Activated CD4-positive, CD25-positive, alpha-beta regulatory T cell (primary cell): Measurements from ENCODE around the gene NCOA6.
"Not testable (repeated sequence)": the region's sequence is repeated elsewhere in the genome, so short reads cannot be mapped to it uniquely, and the experiment has no call there.

Experiments
- DNase-seq, 4 experiments: peaks; one replicate each; lab custom pipeline; 2025; lab: John Stamatoyannopoulos, UW

NCOA6 gene

DNA sequence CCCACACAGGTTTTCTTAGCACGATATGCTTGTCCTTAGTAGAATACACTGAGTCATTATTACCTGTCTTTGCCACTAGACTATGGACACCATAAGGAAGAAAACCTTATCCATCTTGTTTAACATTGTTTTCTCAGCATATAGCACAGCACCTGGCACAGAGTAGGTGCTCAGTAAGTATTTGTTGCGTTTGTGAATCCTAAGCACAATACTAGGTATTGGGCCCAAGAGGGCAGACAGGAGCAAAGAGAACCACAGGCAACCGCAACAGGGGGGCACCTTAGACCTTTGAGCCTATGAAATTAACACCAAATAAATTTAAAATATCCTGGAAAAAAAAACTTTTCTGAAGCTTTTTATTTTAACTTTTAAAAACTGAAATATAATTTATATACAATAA, 3.7 kb upstream of the NCOA6 start:
- DNase-seq = no peak

DNA sequence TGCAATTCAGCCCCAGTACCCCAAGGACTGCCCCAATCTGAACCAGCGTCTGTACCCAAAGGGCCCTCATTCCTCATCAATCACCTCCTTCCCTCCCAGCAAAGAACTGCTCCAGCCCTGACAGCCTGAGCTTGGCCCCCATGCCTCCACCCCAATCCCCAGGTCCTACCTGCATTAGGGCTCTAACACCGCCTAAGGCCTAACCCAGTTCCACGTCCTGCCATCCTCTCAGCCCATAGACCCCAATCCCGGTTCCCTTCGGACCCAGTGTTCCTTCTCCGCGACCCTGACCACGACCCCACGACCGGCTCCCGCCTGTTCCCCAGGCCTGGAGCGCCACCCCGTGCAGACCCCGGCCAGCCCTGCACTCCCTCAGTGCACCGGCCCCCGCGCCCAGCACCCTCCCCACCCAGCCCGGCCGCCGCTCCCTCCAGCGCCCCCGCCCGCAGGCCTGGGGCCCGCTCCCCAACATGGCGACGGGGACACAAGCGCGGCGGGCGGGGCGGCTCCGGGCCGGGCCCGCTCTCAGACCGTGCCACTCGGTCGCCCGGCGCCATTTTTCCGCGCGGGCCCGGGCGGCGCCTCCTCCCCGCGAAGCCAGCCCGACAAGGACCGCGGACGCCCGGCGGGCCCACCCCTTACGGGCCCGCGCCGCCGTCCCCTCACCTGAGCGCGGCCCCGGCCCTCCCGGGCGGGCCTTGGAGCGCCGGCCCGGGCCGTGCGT, 483 bp downstream of the NCOA6 start:
- peak; percentile 31 to 58 (median 44) for DNase-seq

DNA sequence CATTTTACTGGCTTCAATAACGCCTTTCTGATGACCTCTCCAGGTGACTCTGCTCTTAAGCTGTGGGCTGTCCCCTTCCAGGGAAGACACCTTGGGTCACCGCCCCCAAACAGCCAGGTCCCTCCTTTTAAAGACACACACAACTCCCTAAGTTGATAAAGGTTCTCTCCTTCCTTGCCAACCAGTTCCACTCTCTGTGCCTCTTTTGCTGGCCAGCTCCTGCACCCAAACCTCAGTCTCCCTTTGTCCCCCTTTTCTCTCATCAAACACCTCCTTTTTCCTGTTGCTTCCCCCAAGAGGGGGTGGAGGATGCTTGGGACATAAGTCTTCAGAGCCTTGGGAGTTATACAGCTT, 1.0 kb downstream of the NCOA6 start:
- peak; percentile 31 to 53 (median 38) for DNase-seq

DNA sequence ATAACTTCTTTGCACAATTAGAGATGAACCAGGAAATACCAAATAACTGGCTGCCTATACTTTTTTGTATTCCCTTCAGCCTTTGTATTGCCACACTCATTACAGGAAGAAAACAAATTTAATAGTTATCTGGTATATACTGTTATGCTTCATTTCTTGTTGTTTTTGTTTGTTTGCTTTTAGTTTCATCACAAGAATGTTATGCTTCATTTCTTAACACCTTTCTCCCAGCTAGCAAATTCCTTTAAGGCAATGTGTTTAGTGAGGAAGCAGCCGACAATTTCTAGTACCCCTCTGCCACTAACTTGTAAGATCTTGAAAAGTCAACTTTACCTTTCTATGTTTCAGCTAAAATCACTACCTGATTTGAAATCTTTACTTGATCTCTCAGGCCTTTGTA, 1.4 kb downstream of the NCOA6 start:
- no peak for DNase-seq

DNA sequence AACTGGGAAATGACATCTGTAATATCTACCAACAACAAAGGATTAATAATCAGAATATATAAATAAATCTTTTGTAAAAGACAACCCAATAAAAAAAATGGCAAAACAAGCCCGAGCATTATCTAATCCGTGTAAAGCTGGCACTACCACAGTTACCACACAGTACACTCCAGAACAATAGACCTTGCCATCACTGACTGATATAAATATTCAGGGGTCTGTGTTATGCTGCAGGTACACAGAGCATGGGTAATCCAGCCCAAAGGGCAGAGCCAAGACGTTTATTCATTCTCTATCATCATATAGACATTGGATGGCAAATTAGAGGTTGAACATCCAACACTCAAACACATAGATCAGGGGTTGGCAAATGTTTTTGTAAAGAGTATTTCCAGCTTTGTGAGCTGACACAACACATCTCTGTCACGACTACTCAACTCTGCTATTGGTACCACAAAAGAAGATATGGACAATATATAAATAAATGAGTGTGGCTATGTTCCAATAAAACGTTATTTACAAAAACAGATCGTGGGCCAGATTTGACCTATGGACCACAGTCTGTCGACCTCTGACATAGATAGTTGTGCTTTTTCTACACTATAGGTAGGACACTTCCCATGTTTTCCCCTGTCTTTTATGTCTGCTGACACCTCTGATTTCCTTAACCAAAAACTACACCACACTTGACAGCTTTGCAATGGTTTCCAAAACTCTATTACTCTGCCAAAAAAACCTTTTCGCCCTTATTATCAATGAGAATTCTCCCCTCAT, 4.5 kb downstream of the NCOA6 start:
- DNase-seq = no peak

DNA sequence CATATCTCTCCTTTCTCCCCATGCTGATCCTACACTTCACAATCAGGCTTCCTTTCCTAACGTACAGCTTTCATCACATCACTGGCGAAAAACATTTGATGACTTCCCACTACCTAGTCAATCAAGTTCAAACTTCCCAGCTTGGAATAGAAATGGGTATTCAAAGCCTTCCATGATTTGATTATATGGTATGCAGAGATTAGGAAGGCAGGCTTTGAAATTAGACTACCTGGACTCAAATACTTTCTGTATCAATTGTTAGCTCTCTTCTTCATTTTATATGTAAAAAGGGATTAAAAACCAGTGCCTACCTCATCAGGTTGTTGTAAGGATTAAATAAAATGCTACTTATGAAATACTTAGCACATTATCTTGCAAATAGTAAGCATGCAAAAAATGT, 7.7 kb downstream of the NCOA6 start:
- no peak for DNase-seq

DNA sequence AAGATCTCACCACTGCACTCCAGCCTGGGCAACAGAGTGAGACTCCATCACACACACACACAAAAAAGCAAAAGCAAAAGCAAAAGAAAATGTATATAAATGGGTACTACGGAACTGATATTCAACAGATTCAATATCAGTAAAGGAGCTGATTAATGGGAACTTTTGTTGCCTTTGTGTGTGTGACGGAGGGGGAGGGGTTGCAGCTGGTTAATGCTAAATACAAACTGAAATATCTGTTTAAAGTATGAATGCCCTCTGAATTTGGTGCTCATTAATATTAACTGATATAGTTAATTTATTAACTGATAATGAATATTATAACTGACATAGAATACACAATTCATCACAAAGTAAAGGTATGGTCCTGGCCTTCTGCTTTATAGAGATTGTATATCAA, 8.4 kb downstream of the NCOA6 start:
- no peak for DNase-seq

DNA sequence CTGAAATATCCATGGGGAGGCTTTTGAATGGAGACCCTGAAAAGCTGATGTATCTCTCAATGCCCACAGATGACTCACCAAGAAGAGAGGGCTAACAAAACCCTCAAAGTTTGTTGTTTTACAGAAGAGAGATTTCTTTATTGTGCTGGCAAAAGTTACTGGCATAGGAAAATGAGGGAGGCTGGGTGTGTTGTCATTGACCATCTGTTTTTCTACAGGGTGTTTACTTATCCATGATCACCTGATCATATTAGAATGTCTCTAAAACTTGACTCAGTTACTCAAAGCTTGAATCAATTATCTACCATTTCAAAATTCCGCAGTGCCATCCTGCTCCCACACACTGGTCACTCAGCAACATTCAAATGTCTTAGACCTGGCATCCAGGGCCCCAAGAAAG, 9.8 kb downstream of the NCOA6 start:
- DNase-seq = no peak

DNA sequence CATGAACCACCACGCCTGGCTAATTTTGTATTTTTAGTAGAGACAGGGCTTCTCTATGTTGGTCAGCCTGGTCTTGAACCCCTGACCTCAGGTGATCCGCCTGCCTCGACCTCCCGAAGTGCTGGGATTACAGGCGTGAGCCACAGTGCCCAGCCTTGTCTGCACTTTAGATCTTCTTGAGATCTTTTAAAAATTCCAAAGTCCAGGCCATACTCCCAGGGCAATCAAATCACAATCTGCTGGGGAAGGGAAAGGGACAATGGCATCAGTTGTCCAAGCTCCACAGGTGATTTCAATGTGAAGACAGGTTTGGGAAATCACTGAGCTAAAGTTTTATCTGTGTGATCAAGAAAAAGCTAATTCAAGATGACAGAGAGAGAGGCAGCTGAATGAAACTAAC, 16.9 kb downstream of the NCOA6 start:
- DNase-seq = no peak

DNA sequence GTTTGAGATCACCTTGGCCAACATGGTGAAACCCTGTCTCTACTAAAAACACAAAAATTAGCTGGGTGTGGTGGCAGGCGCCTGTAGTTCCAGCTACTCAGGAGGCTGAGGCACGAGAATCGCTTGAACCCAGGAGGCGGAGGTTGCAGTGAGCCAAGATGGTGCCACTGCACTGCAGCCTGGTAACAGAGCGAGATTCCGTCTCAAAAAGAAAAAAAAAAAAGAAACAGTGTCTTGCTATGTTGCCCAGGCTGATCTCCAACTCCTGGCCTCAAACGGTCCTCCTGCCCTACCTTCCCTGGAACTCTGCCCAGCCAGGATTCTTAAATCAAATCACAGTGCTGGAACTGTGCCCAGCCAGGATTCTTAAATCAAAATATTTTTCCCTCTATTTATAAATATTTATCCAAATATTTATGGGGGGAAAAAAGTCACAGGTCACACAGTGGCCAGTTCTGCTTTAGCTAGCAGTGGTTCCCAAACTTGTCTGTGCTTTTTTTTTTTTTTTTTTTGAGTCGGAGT, 17.4 kb downstream of the NCOA6 start:
- not testable (repeated sequence) for DNase-seq

DNA sequence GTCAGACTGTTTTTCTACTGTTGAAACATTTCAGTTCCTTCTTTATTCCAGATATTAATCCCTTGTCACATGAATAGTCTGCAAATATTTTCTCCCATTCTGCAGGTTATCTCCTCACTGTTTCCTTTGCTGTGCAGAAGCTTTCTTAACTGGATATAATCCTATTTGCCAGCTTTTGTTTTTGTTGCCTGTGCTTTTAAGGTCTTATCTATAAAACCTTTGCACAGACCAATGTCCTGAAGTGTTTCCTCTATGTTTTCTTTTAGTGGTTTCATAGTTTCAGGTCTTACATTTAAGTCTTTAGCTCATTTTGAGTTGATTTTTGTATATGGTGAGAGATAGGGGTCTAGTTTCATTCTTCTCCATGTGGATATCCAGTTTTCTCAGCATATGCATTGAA, 19.2 kb downstream of the NCOA6 start:
- no peak for DNase-seq

DNA sequence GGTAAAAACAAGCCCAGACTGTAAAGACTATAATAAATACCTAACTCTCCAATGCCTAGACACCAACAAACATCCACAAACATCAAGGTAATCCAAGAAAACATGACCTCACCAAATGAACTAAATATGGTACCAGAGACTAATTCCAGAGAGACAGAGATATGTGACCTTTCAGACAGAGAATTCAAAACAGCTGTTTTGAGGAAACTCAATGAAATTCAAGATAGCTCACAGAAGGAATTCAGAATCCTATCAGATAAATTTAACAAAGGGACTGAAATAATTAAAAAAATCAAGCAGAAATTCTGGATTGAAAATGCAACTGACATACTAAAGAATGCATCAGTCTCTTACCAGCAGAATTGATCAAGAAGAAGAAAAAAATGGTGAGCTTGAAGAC, 26.6 kb downstream of the NCOA6 start:
- no peak for DNase-seq

DNA sequence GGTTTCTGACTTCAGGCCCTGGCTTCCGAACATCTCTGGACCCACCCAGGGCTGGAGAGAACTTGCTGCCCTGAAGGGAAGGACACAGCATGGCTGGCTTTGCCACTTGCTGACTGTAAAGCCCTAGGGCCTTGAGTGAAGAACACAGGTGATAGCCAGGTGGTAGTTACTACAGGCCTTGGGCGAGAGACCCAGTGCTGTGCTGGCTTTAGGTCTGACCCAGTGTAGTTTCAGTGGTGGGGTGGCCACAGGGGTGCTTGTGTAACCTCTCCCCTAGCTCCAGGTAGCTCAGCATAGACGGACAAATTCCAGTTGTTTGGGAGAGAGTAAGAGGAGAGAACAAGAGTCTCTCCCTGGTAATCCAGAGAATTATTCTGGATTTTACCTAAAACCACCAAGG, 27.1 kb downstream of the NCOA6 start:
- DNase-seq = no peak

DNA sequence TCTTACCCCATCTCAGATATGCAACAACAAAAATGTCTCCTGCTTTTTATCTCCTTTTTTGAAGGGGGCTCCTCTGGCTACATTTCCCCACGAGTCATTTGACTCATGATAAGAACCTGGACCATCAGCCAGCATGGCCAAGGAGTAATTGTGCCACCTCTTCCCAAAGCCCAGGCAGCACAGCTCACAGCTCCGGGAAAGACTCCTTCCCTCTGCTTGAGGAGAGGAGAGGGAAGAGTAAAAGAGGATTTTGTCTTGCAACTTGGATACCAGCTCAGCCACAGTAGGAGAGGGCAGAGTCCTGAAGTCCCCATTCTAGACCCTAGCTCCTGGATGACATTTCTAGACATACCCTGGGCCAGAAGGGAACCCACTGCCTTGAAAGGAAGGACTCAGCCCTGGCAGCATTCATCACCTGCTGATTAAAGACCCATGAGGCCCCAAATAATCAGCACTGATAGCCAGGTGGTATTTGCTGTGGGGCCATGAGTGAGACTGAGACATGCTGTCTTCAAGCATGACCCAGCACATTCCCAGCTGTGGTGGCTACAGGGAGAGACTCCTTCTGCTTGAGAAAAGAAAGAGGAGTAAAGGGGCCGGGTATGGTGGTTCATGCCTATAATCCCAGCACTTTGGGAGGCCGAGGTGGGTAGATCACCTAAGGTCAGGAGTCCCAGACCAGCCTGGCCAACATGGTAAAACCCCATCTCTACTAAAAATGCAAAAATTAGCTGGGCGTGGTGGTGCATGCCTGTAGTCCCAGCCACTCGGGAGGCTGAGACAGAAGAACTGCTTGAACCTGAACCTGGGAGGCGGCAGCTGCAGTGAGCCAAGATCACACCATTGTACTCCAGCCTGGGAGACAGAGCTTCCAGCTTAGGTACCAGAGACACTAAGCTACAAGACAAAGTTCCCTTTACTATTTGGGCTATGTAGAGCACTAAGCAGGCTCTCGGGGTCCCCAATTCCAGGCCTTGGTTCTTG, 28.1 kb downstream of the NCOA6 start:
- no peak for DNase-seq

DNA sequence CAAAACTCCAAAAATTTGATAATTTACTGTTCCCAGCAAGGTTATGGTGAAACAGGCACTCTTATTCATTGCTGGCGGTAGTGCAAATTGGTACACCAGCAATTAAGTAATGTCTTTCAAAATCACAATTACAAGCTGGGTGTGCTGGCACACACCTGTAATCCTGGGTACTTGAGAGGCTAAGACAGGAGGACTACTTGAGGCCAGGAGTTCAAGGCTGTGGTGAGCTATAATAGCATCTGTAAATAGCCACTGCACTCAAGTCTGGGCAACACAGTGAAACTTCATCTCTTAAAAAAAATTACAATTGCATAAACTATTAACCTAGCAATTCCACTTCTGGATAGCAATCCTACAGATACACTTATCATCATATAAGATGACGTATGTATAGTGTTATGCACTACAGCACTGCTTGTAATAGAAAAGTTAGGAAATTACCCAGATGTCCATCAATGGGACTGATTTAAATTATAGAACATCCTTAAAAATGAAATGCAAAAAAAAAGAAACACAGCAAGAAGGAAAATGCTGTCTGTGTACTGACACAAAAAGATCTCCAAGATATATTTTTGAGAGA, 31.4 kb downstream of the NCOA6 start:
- DNase-seq = no peak

DNA sequence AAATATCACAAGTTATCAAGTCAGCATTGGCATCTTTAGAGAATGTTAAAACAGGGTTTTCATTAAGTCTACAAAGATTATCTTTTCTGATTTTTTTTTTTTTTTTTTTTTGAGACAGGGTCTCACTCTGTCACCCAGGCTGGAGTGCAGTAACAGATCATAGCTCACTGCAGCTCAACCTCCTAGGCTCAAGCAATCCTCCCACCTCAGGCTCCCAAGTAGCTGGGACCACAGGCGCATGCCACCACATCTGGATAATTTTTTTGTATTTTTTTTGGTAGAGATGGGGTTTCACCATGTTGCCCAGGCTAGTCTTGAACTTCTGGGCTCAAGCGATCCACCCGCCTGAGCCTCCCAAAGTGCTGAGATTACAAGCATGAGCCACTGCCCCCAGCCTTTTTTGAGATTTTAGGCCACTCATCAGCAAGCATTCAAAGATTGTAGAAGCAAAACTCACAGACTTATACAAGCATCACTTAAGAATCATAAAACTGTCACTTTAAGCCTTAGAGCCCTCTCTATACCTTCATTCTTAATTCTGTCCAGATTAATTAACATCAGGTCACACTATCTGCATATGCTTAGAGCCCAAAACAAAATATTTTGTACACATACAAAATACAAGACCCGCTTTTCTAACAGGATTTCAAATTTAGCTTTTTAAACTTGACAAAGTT, 32.6 kb downstream of the NCOA6 start:
- no peak for DNase-seq

DNA sequence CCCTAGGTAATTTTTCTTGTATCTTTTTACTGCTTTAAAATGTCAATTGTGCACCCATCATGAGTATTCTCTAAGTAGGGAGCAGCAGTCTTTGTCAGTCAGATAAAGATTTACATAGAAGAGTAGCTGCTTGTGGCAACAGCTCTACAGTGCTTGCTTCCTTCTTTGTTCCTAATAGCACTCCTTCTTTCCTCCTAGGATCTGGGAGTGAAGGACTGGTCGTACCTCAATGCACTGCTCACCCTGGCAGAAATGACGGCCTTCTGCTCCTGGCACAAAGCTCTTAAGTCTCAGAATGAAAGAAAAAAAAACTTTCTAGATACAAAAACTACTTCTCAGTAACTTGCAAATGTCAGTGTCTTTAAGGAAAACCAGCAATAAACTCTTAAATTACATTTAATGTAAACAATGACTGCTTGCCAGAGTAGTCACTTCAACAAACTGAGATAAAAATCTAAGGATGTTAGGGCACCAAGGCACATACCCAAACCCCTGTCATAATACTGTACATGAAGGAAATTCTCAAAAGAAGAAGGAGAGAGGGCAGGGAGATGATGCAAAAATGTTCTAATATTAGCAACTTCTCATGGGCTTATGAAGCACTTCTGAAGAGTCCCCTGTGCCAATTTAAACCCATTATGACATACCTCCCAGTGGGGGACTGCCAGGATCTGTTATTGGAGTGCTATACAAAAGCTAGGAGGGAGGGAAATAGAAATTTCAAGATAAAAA, 34.0 kb downstream of the NCOA6 start:
- DNase-seq = no peak

DNA sequence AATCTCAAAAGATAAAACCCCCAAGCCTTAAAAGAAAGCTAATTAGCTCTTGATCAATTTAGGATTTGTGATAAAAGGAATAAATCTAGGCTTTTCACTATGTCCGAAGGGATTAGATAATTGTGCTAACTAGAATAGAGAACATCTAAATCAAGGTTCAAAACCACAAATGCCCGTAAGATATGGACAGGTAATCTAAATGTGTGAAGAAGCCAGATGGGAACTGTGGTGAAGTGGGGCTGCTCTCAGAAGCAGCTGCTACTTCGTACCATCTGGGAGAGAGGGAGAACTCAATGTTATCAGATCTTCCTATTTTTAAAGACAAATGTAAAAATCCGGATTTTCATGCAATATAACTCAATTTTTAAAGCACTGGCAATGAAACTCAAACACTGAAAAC, 44.2 kb downstream of the NCOA6 start:
- no peak for DNase-seq

DNA sequence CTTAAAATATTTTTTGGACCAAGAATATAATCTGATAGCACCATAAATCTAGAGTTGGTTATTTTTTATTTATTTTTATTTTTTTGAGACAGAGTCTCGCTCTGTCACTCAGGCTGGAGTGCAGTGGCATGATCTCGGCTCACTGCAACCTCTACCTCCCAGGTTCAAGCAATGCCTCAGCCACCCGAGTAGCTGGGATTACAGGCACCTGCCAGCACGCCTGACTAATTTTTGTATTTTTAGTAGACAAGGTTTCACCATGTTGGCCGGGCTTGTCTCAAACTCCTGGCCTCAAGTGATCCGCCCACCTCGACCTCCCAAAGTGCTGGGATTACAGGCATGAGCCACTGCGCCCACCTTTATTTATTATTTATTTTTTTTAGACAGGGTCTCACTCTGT, 45.2 kb downstream of the NCOA6 start:
- DNase-seq = not testable (repeated sequence)

DNA sequence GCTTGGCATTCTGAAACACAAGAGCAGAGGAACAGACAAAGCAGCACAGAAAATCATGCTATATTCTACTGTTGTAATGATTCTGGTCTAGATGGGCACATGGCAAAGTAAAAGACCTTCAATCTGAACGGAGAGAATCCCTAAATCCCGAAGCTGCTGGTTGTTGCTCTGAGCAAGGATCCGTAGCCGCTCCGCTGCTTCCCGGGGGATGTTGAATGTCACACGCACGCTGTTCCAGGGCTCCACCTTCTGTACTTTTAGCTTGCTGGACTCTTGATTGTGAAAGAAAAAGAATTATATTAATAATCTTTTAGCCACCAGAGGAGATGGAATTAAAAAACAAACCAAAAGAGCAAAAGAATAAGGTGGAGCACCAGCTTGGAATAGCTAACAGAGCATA, 49.3 kb downstream of the NCOA6 start:
- DNase-seq = no peak

DNA sequence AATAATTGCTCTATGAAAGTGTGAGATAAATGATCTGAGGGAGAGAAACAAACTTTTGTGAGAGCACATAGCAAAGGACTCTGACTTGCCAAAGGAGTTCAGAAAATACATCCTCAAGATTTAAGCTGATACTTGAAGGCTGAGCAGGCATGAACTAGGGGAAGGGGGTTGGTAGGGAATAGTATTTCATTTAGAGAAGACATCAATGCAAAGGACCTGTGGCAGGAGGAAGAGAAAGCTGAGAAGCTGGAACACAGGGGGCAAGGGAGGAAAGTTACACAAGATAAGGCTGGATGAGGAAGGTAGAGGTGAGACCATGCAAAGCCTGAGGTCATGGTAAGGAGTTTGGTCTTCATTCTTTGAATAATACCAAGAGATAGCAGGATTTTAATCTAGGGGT, 50.6 kb downstream of the NCOA6 start:
- no peak for DNase-seq
